Transverse colon (tissue), 4 donors: ENCODE results near the gene MGST2. TPM values are rescaled to one million over a fixed set of nuclear protein-coding genes. Genes with fewer than 3 reads are reported as not detected.

ENCODE experiments used
- DNase-seq: peaks from one replicate; pipeline ENCODE4 v3.0.0-alpha.2; 2019
- H3K27ac ChIP-seq, 4 donors: fragments of 200-600 bp; sonication (generic); 2 replicates each; pipeline ENCODE4 v1.5.1; 2016 to 2018; ENCODE audit warnings: inconsistent platforms in 4 of 4
- H3K27me3 ChIP-seq: fragments of 200-600 bp; sonication (generic); 2 replicates; pipeline ENCODE4 v1.5.1; 2017; ENCODE audit warnings: inconsistent platforms
- H3K36me3 ChIP-seq, 4 donors: fragments of 200-600 bp; sonication (generic); 2 replicates each; pipeline ENCODE4 v1.5.1; 2017 to 2019; ENCODE audit warnings: inconsistent platforms in 4 of 4
- H3K4me1 ChIP-seq, 4 donors: fragments of 200-600 bp; sonication (generic); 2 replicates each; pipeline ENCODE4 v1.5.1; 2017 to 2020; ENCODE audit warnings: inconsistent platforms in 4 of 4
- H3K4me3 ChIP-seq, 4 donors: fragments of 200-600 bp; sonication (generic); 1 replicate in 1 of 4; 2 replicates in 3 of 4; pipeline versions ENCODE4 v1.5.1 to v1.6.1; 2017 to 2019; ENCODE audit warnings: inconsistent platforms in 4 of 4
- H3K9me3 ChIP-seq, 2 donors: fragments of 200-600 bp; sonication (generic); 2 replicates each; pipeline ENCODE4 v1.5.1; 2017 to 2019; ENCODE audit warnings: inconsistent platforms in 2 of 2
- CTCF ChIP-seq, 5 experiments: fragments of 200-600 bp in 3 of 5; fragments of 450-650 bp in 2 of 5; sonication (generic) in 3 of 5; IDR thresholded peaks; 1 replicate in 2 of 5; 2 replicates in 3 of 5; pipeline ENCODE4 v1.5.1; 2016 to 2017; ENCODE audit warnings: antibody characterized with exemption in 5 of 5, inconsistent platforms in 3 of 5, mild to moderate bottlenecking in 2 of 5, moderate library complexity in 1 of 5
- EP300 ChIP-seq: sonication (generic); formaldehyde crosslinking; IDR thresholded peaks from one replicate; pipeline ENCODE4 v1.6.1; 2017; ENCODE audit warnings: antibody characterized with exemption, low read depth
- POLR2A ChIP-seq: fragments of 450-650 bp; IDR thresholded peaks from one replicate; pipeline ENCODE4 v1.6.1; 2016; ENCODE audit warnings: antibody characterized with exemption, mild to moderate bottlenecking, moderate library complexity
- POLR2AphosphoS5 ChIP-seq, 3 donors: sonication (generic); formaldehyde crosslinking; IDR thresholded peaks; one replicate each; pipeline ENCODE4 v1.6.1; 2016; ENCODE audit warnings: antibody characterized with exemption in 3 of 3
- WGBS, 2 donors: methylation state at CpG; one replicate each; pipeline ENCODE4 v1.1.5; 2018; ENCODE audit warnings: low coverage in 1 of 2; 5-methylcytosine and 5-hydroxymethylcytosine counted together
- in situ Hi-C, 4 donors: fragments of 200-750 bp; cut with MboI; loops; one replicate each; pipeline versions ENCODE4 v1.15.0 to v1.15.1; 2017; ENCODE audit warnings: low sequenced_read_pairs in 3 of 4, low pct_ligation_motif_present in 1 of 4, low pct_unique_long_range_greater_than_20kb in 1 of 4
- intact Hi-C: fragments of 100-400 bp; cut with DNase I; formaldehyde crosslinking; loops from one replicate; pipeline ENCODE4 v1.15.1; 2023; ENCODE audit warnings: low total_unique reads
- total RNA-seq, 4 donors: library from RNA; depleted of rRNA; stranded (reverse); fragments of >200 nt; gene quantifications; one replicate each; pipeline ENCODE4 v1.1.0, GENCODE V29; 2016

Gene MGST2
- total RNA-seq, 4 donors from 2014 or later = 3.4 to 91.5 (median 39.4) TPM

- H3K4me1 ChIP-seq = peaks cover 1 to 32% (median 5%) of the 10 kb centered on the region in 4 donors
- no peaks in the 10 kb centered on the region for H3K27me3 ChIP-seq
- no peak overlapping the region for H3K4me3 ChIP-seq
- intact Hi-C loops = no loop called here
- WGBS, 2 donors = 93 to 95% methylated on average over 10 to 12 of the region's 12 CpGs
- TF ChIP-seq EP300 (no peak), POLR2A (no peak), CTCF (IDR thresholded peaks at IDR 0.05) (no peak), POLR2AphosphoS5 (IDR thresholded peaks at IDR 0.05) (no peak)
- no peak overlapping the region for H3K27ac ChIP-seq
- no peak for DNase-seq
- in situ Hi-C loops = no loop called here
- H3K36me3 ChIP-seq = no peaks in the 10 kb centered on the region
- H3K9me3 ChIP-seq = no peaks in the 10 kb centered on the region
Observed at GRCh38 chr4:139659735-139660424, 5.7 kb upstream of the MGST2 start.

- H3K27me3 ChIP-seq = no peaks in the 10 kb centered on the region
- H3K9me3 ChIP-seq = no peaks in the 10 kb centered on the region
- intact Hi-C loops = no loop called here
- H3K4me1 ChIP-seq = peaks cover 7 to 38% (median 11%) of the 10 kb centered on the region in 4 donors
- H3K4me3 ChIP-seq = no peak overlapping the region
- no peaks in the 10 kb centered on the region for H3K36me3 ChIP-seq
- in situ Hi-C loops = no loop called here
- TF ChIP-seq CTCF (IDR thresholded peaks at IDR 0.05) (no peak), POLR2AphosphoS5 (IDR thresholded peaks at IDR 0.05) (no peak), EP300 (no peak), POLR2A (no peak)
- no peak for DNase-seq
- H3K27ac ChIP-seq = peak overlapping the region in 2 of 4 donors; percentile 14 to 19
- WGBS, 2 donors = 0 to 58% methylated on average over 1 to 3 of the region's 3 CpGs
Observed at GRCh38 chr4:139660568-139661043, 5.0 kb upstream of the MGST2 start.

GRCh38 chr4:139663561-139664138, 2.0 kb upstream of the MGST2 start:
- in situ Hi-C loops = no loop called here
- WGBS, 2 donors = 76% methylated on average over 1 of the region's 1 CpG; no CpG with 5 or more reads in 1 of the 2 donors
- TF ChIP-seq EP300 (no peak), CTCF (IDR thresholded peaks at IDR 0.05) (no peak), POLR2AphosphoS5 (IDR thresholded peaks at IDR 0.05) (no peak), POLR2A (no peak)
- Histone ChIP-seq H3K27ac (peak overlapping the region in 2 of 4 donors; percentile 85 to 89), H3K27me3 (no peaks in the 10 kb centered on the region), H3K9me3 (no peaks in the 10 kb centered on the region), H3K4me3 (no peak overlapping the region), H3K4me1 (peaks cover 7 to 47% (median 27%) of the 10 kb centered on the region in 4 donors), H3K36me3 (no peaks in the 10 kb centered on the region)
- intact Hi-C loops = no loop called here
- no peak for DNase-seq

GRCh38 chr4:139664442-139664841, 1.2 kb upstream of the MGST2 start:
- WGBS, 2 donors = 93% methylated on average over 2 of the region's 2 CpGs; no CpG with 5 or more reads in 1 of the 2 donors
- TF ChIP-seq POLR2A (no peak), EP300 (no peak), CTCF (IDR thresholded peaks at IDR 0.05) (no peak), POLR2AphosphoS5 (IDR thresholded peaks at IDR 0.05) (no peak)
- in situ Hi-C loops = no loop called here
- Histone ChIP-seq H3K4me3 (no peak overlapping the region), H3K27me3 (no peaks in the 10 kb centered on the region), H3K9me3 (no peaks in the 10 kb centered on the region), H3K27ac (peak overlapping the region; percentile 85 to 90 (median 88)), H3K36me3 (no peaks in the 10 kb centered on the region), H3K4me1 (peaks cover 7 to 52% (median 31%) of the 10 kb centered on the region in 4 donors)
- intact Hi-C loops = no loop called here
- no peak for DNase-seq
